Stomach smooth muscle (tissue), 2 donors: Measurements from ENCODE around the gene LAMTOR5.
"Not testable (repeated sequence)": the region's sequence is repeated elsewhere in the genome, so short reads cannot be mapped to it uniquely, and the experiment has no call there.

ENCODE experiments used
- H3K27ac ChIP-seq: one replicate; pipeline ENCODE4 v1.7.0; 2013; ENCODE audit warnings: mild to moderate bottlenecking, low read length, inconsistent platforms
- H3K27me3 ChIP-seq, 2 donors: one replicate each; pipeline ENCODE4 v1.7.0; 2013; ENCODE audit warnings: low read length in 2 of 2; ENCODE audit not compliant: insufficient read depth in 2 of 2, control insufficient read depth in 1 of 2
- H3K36me3 ChIP-seq, 2 donors: one replicate each; pipeline ENCODE4 v1.7.0; 2013; ENCODE audit warnings: low read length in 2 of 2; ENCODE audit not compliant: control insufficient read depth in 2 of 2, insufficient read depth in 2 of 2
- H3K4me1 ChIP-seq: one replicate; pipeline ENCODE4 v1.7.0; 2013; ENCODE audit warnings: low read length; ENCODE audit not compliant: control insufficient read depth, insufficient read depth
- H3K4me3 ChIP-seq, 2 donors: one replicate each; pipeline ENCODE4 v1.7.0; 2013; ENCODE audit warnings: low read length in 2 of 2
- H3K9ac ChIP-seq, 2 donors: one replicate each; pipeline ENCODE4 v1.7.0; 2013; ENCODE audit warnings: low read length in 2 of 2, mild to moderate bottlenecking in 1 of 2
- H3K9me3 ChIP-seq, 2 donors: one replicate each; pipeline ENCODE4 v1.7.0; 2013; ENCODE audit warnings: low read length in 2 of 2; ENCODE audit not compliant: control insufficient read depth in 2 of 2
- donor health status: healthy.
- donor health status: Pancreatic carcinoma.

Gene LAMTOR5

DNA sequence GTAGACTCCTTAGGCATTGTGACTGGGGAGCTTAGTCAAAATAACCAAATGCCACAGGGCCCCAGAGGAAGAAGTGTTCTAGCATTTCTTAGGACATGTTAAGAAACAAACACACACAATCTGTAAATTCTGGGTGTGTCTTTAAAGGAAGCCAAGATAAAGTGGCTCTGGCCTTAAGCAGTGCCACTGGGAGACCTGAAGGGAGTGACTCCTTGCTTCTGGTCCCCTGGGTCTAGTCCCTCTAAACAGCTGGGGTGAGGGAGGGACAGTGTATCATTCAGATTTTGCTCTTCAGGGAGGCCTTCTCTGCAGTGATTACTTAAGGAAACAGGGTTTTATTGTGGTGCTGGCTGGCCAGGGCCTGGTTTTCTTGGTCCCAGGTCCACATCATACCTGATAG is 34.4 kb upstream of the LAMTOR5 start:
- no peak overlapping the region for H3K9ac ChIP-seq
- no peaks in the 10 kb centered on the region for H3K36me3 ChIP-seq
- no peaks in the 10 kb centered on the region for H3K27me3 ChIP-seq
- no peaks in the 10 kb centered on the region for H3K4me1 ChIP-seq
- H3K27ac ChIP-seq = no peak overlapping the region
- no peak overlapping the region for H3K4me3 ChIP-seq
- no peaks in the 10 kb centered on the region for H3K9me3 ChIP-seq

GRCh38 chr1:110440877-110441276 is 33.4 kb upstream of the LAMTOR5 start:
- Histone ChIP-seq H3K36me3 (no peaks in the 10 kb centered on the region), H3K4me3 (no peak overlapping the region), H3K27ac (no peak overlapping the region)

DNA sequence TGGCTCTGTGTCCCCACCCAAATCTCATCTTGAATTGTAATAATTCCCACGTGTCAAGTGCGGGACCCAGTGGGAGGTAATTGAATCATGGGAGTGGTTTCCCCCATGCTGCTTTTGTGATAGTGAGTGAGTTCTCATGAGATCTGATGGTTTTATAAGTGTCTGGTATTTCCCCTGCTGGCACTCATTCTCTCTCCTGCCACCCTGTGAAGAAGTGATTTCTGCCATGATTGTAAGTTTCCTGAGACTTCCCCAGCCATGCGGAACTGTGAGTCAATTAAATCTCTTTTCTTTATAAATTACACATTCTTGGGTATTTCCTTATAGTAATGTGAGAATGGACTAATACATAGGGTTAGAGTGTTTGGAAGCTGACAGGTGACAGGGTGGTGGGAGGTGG is 32.4 kb upstream of the LAMTOR5 start:
- H3K27ac ChIP-seq, H3K36me3 ChIP-seq, H3K4me1 ChIP-seq, H3K4me3 ChIP-seq, H3K27me3 ChIP-seq, H3K9me3 ChIP-seq, H3K9ac ChIP-seq: not testable (repeated sequence)

More at GRCh38 chr1:110440877-110441276, 33.4 kb upstream of the LAMTOR5 start:
- no peaks in the 10 kb centered on the region for H3K4me1 ChIP-seq
- no peak overlapping the region for H3K9ac ChIP-seq
- H3K9me3 ChIP-seq = no peaks in the 10 kb centered on the region
- no peaks in the 10 kb centered on the region for H3K27me3 ChIP-seq

DNA sequence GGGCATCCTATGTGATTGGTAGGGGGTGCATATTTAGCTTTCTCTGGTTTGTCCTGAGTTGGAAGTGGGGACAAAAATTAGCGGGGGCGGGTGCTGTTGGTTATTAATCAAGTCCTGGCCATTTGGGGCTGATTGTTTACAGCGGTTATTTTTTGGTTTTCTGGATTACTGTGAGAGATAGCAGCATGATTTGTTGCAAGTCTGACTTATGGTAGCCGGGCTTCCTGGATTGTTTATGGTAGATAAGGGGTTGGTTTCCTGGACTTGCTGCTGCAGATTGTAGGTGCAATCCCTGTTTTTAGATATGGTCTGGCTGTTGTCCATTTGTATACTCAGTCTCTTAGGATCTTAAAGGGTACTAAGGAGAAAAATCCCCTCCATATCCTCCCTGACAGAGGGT is 31.4 kb upstream of the LAMTOR5 start:
- H3K4me3 ChIP-seq = no peak overlapping the region
- no peaks in the 10 kb centered on the region for H3K36me3 ChIP-seq
- H3K4me1 ChIP-seq = no peaks in the 10 kb centered on the region
- no peaks in the 10 kb centered on the region for H3K9me3 ChIP-seq
- no peaks in the 10 kb centered on the region for H3K27me3 ChIP-seq
- no peak overlapping the region for H3K27ac ChIP-seq
- no peak overlapping the region for H3K9ac ChIP-seq

- not testable (repeated sequence) for H3K27ac ChIP-seq, H3K4me3 ChIP-seq, H3K4me1 ChIP-seq, H3K9me3 ChIP-seq, H3K27me3 ChIP-seq, H3K36me3 ChIP-seq, H3K9ac ChIP-seq
Observed at GRCh38 chr1:110437645-110438299, 30.3 kb upstream of the LAMTOR5 start.

GRCh38 chr1:110436635-110437034 is 29.1 kb upstream of the LAMTOR5 start:
- H3K27ac ChIP-seq = no peak overlapping the region
- no peak overlapping the region for H3K9ac ChIP-seq
- H3K36me3 ChIP-seq = no peaks in the 10 kb centered on the region
- no peaks in the 10 kb centered on the region for H3K27me3 ChIP-seq
- no peak overlapping the region for H3K4me3 ChIP-seq
- no peaks in the 10 kb centered on the region for H3K4me1 ChIP-seq
- no peaks in the 10 kb centered on the region for H3K9me3 ChIP-seq

- no peaks in the 10 kb centered on the region for H3K36me3 ChIP-seq
- no peak overlapping the region for H3K9ac ChIP-seq
- no peak overlapping the region for H3K27ac ChIP-seq
- H3K27me3 ChIP-seq = peaks cover 4 to 8% of the 10 kb centered on the region in 2 donors
- no peaks in the 10 kb centered on the region for H3K4me1 ChIP-seq
- no peaks in the 10 kb centered on the region for H3K9me3 ChIP-seq
- no peak overlapping the region for H3K4me3 ChIP-seq
Observed at GRCh38 chr1:110434946-110435345, 27.5 kb upstream of the LAMTOR5 start.

DNA sequence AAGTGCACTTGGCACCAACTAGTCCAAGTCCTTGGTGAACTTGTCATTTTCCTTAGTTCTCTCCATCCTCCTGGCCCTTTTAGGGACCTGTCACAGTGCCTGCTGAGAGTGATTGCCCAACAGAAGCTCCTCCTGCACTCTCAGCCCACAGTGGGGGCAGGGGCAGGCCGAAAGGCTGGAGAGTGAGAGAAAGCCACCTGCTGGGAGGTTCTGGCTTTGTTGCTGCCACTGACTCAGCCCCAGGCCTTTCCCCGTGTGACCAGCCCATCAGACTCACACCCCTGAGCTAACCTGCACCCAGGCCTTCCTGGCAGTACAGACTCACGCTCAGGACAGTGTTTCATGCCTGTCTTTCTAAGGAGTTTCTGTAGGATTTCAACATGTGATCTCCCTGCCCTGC is 26.3 kb upstream of the LAMTOR5 start:
- no peak overlapping the region for H3K4me3 ChIP-seq
- H3K9me3 ChIP-seq = no peaks in the 10 kb centered on the region
- H3K27me3 ChIP-seq = peaks cover 4 to 8% of the 10 kb centered on the region in 2 donors
- no peak overlapping the region for H3K27ac ChIP-seq
- no peak overlapping the region for H3K9ac ChIP-seq
- no peaks in the 10 kb centered on the region for H3K36me3 ChIP-seq
- no peaks in the 10 kb centered on the region for H3K4me1 ChIP-seq

- H3K9ac ChIP-seq = no peak overlapping the region
- no peak overlapping the region for H3K4me3 ChIP-seq
- H3K36me3 ChIP-seq = no peaks in the 10 kb centered on the region
- peaks cover 4 to 8% of the 10 kb centered on the region in 2 donors for H3K27me3 ChIP-seq
- no peaks in the 10 kb centered on the region for H3K4me1 ChIP-seq
- no peak overlapping the region for H3K27ac ChIP-seq
- no peaks in the 10 kb centered on the region for H3K9me3 ChIP-seq
Observed at GRCh38 chr1:110433213-110433612, 25.7 kb upstream of the LAMTOR5 start.

DNA sequence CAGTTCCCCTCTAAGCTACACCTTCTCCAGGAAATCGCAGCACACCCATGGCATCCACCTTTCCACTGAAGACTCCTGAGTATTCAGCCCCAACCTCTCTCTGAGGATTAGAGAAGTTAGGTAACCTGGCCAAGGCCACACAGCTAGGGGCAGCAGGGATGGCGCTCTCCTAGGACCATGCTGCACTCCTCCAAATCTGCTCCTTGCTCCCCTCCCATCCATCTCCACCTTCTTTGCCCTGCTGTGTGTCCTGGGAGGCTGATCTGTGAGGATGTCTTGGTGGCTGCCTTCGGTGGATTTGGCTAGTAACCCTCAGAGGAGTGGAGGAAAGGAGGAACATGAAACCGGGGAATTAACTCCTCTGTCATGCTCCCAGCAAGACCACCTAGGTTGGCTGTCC is 23.4 kb upstream of the LAMTOR5 start:
- Histone ChIP-seq H3K4me1 (no peaks in the 10 kb centered on the region), H3K9me3 (no peaks in the 10 kb centered on the region)

GRCh38 chr1:110430366-110430765 is 22.9 kb upstream of the LAMTOR5 start:
- Histone ChIP-seq H3K9me3 (no peaks in the 10 kb centered on the region), H3K4me3 (no peak overlapping the region), H3K4me1 (no peaks in the 10 kb centered on the region), H3K27ac (no peak overlapping the region), H3K27me3 (peaks cover 4 to 8% of the 10 kb centered on the region in 2 donors), H3K36me3 (no peaks in the 10 kb centered on the region), H3K9ac (no peak overlapping the region)

More for the DNA sequence above, 23.4 kb upstream of the LAMTOR5 start:
- H3K27ac ChIP-seq = no peak overlapping the region
- peaks cover 4 to 8% of the 10 kb centered on the region in 2 donors for H3K27me3 ChIP-seq
- H3K36me3 ChIP-seq = no peaks in the 10 kb centered on the region
- no peak overlapping the region for H3K4me3 ChIP-seq
- H3K9ac ChIP-seq = no peak overlapping the region
